Measurements from ENCODE around the gene PERM1.

- TF ChIP-seq CTCF (conservative IDR thresholded peaks at IDR 0.05) (no peak), ZFX (IDR thresholded peaks at IDR 0.05) (no peak)
Measured at GRCh38 chr1:940107-941014, 41.5 kb downstream of the PERM1 start.
